HG02884 (cell line): ENCODE data around the gene HACD1.

Experiments used
- ATAC-seq: cut with Tn5 transposase; IDR thresholded peaks from one replicate; pipeline ENCODE4 v1.9.1; 2021; ENCODE audit warnings: mild to moderate bottlenecking, moderate library complexity; ENCODE audit not compliant: unreplicated experiment

The HACD1 gene

GRCh38 chr10:17617031-17617911, at the start of gene HACD1:
HACD1 (minus strand) TSS chr10:17617374; CDS start chr10:17617339, 35 bp downstream.
- peak; percentile 51 for ATAC-seq

GRCh38 chr10:17665747-17666146, 48.6 kb upstream of the HACD1 start:
- ATAC-seq, result no peak

- no peak for ATAC-seq
These were observed 46.3 kb upstream of the HACD1 start for GRCh38 chr10:17663450-17663849.

GRCh38 chr10:17662193-17663138, 45.3 kb upstream of the HACD1 start:
- ATAC-seq, result no peak

GRCh38 chr10:17661510-17661909, 44.3 kb upstream of the HACD1 start:
- ATAC-seq, result no peak

- no peak for ATAC-seq
These were observed 43.7 kb upstream of the HACD1 start for GRCh38 chr10:17660921-17661320.

- ATAC-seq, result no peak
These were observed 42.2 kb upstream of the HACD1 start for GRCh38 chr10:17659365-17659764.

GRCh38 chr10:17657103-17657500, 39.9 kb upstream of the HACD1 start:
- no peak for ATAC-seq

GRCh38 chr10:17655567-17656146, 38.5 kb upstream of the HACD1 start:
- peak; percentile 96 for ATAC-seq

- peak; percentile 10 for ATAC-seq
These were observed 37.8 kb upstream of the HACD1 start for GRCh38 chr10:17655009-17655408.

- ATAC-seq, result no peak
These were observed 35.4 kb upstream of the HACD1 start for GRCh38 chr10:17652585-17652984.

GRCh38 chr10:17651896-17652295, 34.7 kb upstream of the HACD1 start:
- ATAC-seq, result no peak

GRCh38 chr10:17650416-17650815, 33.2 kb upstream of the HACD1 start:
- ATAC-seq, result no peak

GRCh38 chr10:17649836-17650235, 32.7 kb upstream of the HACD1 start:
- no peak for ATAC-seq

- ATAC-seq, result no peak
These were observed 31.9 kb upstream of the HACD1 start for GRCh38 chr10:17649052-17649451.

GRCh38 chr10:17648243-17649035, 31.3 kb upstream of the HACD1 start:
- ATAC-seq, result no peak

GRCh38 chr10:17647326-17647725, 30.2 kb upstream of the HACD1 start:
- no peak for ATAC-seq

- ATAC-seq, result no peak
These were observed 28.6 kb upstream of the HACD1 start for GRCh38 chr10:17645621-17646345.

- ATAC-seq, result peak; percentile 29
These were observed 27.3 kb upstream of the HACD1 start for GRCh38 chr10:17644485-17644943.
